Astrocyte (in vitro differentiated cells and primary cell): ENCODE results near the gene TPH2.

ENCODE experiments used
- EZH2 ChIP-seq: IDR thresholded peaks from 2 replicates; pipeline ENCODE4 v1.6.1; 2012; ENCODE audit warnings: mild to moderate bottlenecking, low read length, inconsistent platforms; ENCODE audit not compliant: insufficient read depth
- TF ChIP-seq, protein P1 (sequence below): IDR thresholded peaks from 2 replicates; pipeline ENCODE4 v1.5.1; 2011; ENCODE audit warnings: low read depth, mild to moderate bottlenecking, inconsistent platforms, low read length, moderate library complexity; ENCODE audit not compliant: insufficient read depth

DNA sequence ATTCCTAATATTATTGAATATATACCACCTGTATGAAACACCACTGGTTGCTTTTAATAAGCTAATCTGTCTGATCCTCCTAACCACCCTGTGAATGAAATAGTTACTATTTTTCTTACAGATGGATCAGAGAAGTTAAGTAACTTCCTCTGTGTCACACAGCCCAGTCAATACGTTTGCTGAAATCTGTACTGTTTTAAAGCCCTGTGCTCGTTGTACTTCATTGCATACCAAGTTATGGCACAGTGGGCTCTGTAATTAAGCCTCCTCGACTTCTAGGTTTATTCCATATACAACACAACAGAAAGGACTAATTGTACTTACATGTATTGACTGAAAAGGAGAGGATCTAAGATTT is 137.9 kb downstream of the TPH2 start:
- TF ChIP-seq, protein P1, sequence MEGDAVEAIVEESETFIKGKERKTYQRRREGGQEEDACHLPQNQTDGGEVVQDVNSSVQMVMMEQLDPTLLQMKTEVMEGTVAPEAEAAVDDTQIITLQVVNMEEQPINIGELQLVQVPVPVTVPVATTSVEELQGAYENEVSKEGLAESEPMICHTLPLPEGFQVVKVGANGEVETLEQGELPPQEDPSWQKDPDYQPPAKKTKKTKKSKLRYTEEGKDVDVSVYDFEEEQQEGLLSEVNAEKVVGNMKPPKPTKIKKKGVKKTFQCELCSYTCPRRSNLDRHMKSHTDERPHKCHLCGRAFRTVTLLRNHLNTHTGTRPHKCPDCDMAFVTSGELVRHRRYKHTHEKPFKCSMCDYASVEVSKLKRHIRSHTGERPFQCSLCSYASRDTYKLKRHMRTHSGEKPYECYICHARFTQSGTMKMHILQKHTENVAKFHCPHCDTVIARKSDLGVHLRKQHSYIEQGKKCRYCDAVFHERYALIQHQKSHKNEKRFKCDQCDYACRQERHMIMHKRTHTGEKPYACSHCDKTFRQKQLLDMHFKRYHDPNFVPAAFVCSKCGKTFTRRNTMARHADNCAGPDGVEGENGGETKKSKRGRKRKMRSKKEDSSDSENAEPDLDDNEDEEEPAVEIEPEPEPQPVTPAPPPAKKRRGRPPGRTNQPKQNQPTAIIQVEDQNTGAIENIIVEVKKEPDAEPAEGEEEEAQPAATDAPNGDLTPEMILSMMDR = no peak
- no peak for TF ChIP-seq EZH2
